Small intestine (tissue), 7 donors: ENCODE data around the gene MAML1. TPM values are rescaled to one million over a fixed set of nuclear protein-coding genes. Genes with fewer than 3 reads are reported as not detected.

Experiments used
- DNase-seq, 2 donors: peaks; one replicate each; pipeline versions ENCODE4 v3.0.0 to v3.0.0-alpha.2; 2013
- FAIRE-seq: peaks from 2 replicates; lab custom pipeline; 2012; peaks lifted over from hg19 to GRCh38; lab: Jason Lieb, UNC
- H3K27ac ChIP-seq, 3 donors: one replicate each; pipeline ENCODE4 v1.5.1; 2013; ENCODE audit warnings: low read length in 2 of 3, mild to moderate bottlenecking in 2 of 3, control low read depth in 1 of 3, inconsistent platforms in 1 of 3, low read depth in 1 of 3, moderate library complexity in 1 of 3
- H3K27me3 ChIP-seq, 3 donors: one replicate each; pipeline ENCODE4 v1.6.1; 2013; ENCODE audit warnings: low read length in 3 of 3, inconsistent platforms in 1 of 3; ENCODE audit not compliant: control insufficient read depth in 3 of 3, insufficient read depth in 3 of 3
- H3K36me3 ChIP-seq, 3 donors: one replicate each; pipeline ENCODE4 v1.6.1; 2013; ENCODE audit warnings: low read length in 3 of 3, inconsistent platforms in 1 of 3, low read depth in 1 of 3, mild to moderate bottlenecking in 1 of 3, moderate library complexity in 1 of 3; ENCODE audit not compliant: control insufficient read depth in 3 of 3, insufficient read depth in 2 of 3
- H3K4me1 ChIP-seq, 3 donors: one replicate each; pipeline ENCODE4 v1.6.1; 2013; ENCODE audit warnings: low read length in 2 of 3, inconsistent platforms in 1 of 3, low read depth in 1 of 3, mild to moderate bottlenecking in 1 of 3, moderate library complexity in 1 of 3; ENCODE audit not compliant: control insufficient read depth in 3 of 3, insufficient read depth in 2 of 3
- H3K4me3 ChIP-seq, 3 donors: one replicate each; pipeline ENCODE4 v1.5.1; 2013; ENCODE audit warnings: low read length in 3 of 3, control low read depth in 1 of 3, inconsistent platforms in 1 of 3, low read depth in 1 of 3, mild to moderate bottlenecking in 1 of 3, moderate library complexity in 1 of 3
- H3K9me3 ChIP-seq, 2 donors: one replicate each; pipeline ENCODE4 v1.6.1; 2013; ENCODE audit warnings: low read depth in 1 of 2, low read length in 1 of 2; ENCODE audit not compliant: control insufficient read depth in 2 of 2, insufficient read depth in 1 of 2
- WGBS, 3 donors: extraction: QIAGEN DNeasy Blood & Tissue Kit; methylation state at CpG; one replicate each; pipeline ENCODE4 v1.1.7; 2013; 5-methylcytosine and 5-hydroxymethylcytosine counted together
- polyA plus RNA-seq, 4 donors: library from polyadenylated mRNA; stranded (reverse) in 3 of 4; unstranded in 1 of 4; fragments of 200-250 nt in 3 of 4; fragments of 120-200 nt in 1 of 4; gene quantifications; one replicate each; pipeline versions ENCODE4 v1.2.1 to v1.2.3, GENCODE V29; 2013
- donor health status: healthy with polysubstance abuse.
- donor health status: control.
- donor health status: control.
- donor health status: Bipolar disorder and iron deficiency.
- donor health status: healthy.

Gene MAML1
- polyA plus RNA-seq, 4 donors = 6.2 to 28.8 (median 10.9) TPM

- peak; percentile 100 for DNase-seq
- no peak for FAIRE-seq
- Histone ChIP-seq H3K27ac (peak overlapping the region; percentile 91 to 99 (median 99)), H3K4me1 (peaks cover 5 to 15% (median 8%) of the 10 kb centered on the region in 3 donors), H3K27me3 (no peaks in the 10 kb centered on the region), H3K36me3 (peaks cover 0 to 20% (median 0%) of the 10 kb centered on the region in 3 donors), H3K4me3 (peak overlapping the region; percentile 63 to 98 (median 91)), H3K9me3 (no peaks in the 10 kb centered on the region)
- WGBS, 3 donors = 1 to 2% (median 1%) methylated on average over 54 to 72 of the region's 72 CpGs
Measured at GRCh38 chr5:179697993-179698934, 34.4 kb upstream of the MAML1 start.

DNA sequence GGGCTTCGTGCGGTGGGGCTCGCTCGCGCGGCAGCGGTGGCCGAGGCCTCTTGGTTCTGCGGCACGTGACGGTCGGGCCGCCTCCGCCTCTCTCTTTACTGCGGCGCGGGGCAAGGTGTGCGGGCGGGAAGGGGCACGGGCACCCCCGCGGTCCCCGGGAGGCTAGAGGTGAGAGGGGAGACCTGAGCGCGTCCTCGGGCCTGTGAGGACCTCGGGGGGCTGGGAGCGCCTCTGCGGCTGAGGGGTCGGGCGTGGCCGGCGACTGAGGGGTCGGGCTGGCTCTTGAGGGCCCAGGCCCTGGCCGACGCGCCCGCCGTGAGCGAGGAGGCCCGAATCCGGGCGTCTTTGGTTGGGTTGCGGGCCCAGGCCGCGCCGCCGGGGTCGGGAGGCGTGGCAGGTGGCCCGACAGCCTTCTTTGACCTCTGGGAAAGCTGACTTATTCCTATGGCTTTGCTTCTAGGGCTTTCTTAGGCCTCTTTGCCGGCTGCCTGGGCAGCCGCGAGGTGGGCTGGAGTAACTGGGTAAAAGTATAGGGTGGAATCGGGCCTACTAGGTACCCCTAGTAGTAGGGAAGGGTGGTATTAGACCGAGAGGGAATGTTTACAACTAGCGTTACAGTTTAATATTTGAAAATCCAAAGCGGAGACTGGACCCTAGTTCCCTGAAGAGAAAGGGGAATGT, 33.5 kb upstream of the MAML1 start, which contains the start of gene CANX:
Gene CANX, plus strand, starts transcription at position 33 of the 681 bp plus-strand sequence. CDS start 6,715 bp downstream, outside the sequence.
- H3K4me1 ChIP-seq = peaks cover 5 to 18% (median 8%) of the 10 kb centered on the region in 3 donors
- WGBS, 3 donors = 0% methylated on average over 38 to 58 of the region's 58 CpGs

DNA sequence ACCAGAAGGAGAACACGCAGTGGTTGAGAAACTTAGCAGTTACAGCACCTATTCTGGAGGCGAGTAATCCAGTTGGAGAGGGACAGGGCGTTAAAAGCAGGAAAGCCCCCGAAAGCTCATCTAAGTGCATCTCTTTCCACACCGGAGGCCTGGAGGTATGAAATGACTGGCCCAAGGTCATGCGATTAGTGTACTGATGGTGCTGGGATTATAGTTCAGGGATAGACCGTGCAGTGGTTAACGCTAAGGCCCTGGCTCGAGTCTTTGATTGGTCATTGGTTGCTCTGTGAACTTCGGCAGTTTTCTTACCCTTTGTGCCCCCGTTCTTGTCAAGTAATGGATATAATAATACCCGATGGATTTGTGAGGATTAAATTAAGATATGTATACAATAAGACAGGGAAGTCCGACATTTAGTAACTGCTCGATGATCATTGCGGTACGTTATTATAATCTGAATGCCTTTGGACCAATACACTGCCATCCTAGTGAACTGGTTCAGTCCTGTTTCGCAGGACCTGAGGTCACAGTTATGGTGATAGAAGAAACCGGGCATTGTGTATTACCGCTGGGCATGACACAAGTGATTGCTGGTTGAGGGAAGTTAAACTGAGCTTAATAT, 32.9 kb upstream of the MAML1 start:
- DNase-seq (peak; percentile 62 to 74), FAIRE-seq (no peak)
- no peaks in the 10 kb centered on the region for H3K9me3 ChIP-seq
- H3K4me1 ChIP-seq = peaks cover 5 to 18% (median 8%) of the 10 kb centered on the region in 3 donors
- H3K27me3 ChIP-seq = no peaks in the 10 kb centered on the region
- WGBS, 3 donors = 0 to 2% (median 1%) methylated on average over 19 of the region's 19 CpGs
- H3K4me3 ChIP-seq = peak overlapping the region; percentile 63 to 98 (median 91)
- H3K27ac ChIP-seq = peak overlapping the region; percentile 98 to 99 (median 98)
- peaks cover 0 to 26% (median 0%) of the 10 kb centered on the region in 3 donors for H3K36me3 ChIP-seq

More for the DNA sequence above, 33.5 kb upstream of the MAML1 start, which contains the start of gene CANX:
- no peaks in the 10 kb centered on the region for H3K9me3 ChIP-seq
- no peaks in the 10 kb centered on the region for H3K27me3 ChIP-seq
- DNase-seq (peak in 1 of 2 donors; percentile 37), FAIRE-seq (no peak)
- H3K36me3 ChIP-seq = peaks cover 0 to 22% (median 0%) of the 10 kb centered on the region in 3 donors
- peak within 1 kb of the TSS; percentile 98 to 99 (median 99) for H3K27ac ChIP-seq
- H3K4me3 ChIP-seq = peak within 1 kb of the TSS; percentile 63 to 98 (median 91)

DNA sequence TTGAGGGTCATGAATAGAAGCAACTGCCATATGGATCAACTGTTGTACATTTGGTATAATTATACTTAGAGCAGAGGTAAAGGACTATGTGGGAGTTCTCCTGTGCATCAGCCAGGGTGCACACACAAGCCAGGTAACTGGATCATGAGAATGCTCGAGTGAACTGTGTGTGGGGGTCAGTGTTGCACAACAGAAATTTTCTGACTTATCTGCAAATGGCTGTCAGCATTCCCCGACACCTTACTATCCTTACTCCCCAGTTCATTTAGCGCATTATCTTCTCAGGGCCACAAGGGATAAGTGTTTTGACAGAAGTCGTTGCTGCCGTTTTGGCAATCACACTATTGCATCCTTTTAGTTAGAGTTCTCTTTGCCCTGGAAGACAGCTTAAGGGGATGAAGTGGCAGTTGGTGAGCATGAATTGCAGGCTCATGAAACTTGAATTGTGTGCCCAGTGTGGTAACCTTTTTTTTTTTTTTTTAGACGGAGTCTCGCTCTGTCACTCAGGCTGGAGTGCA, 32.2 kb upstream of the MAML1 start:
- Histone ChIP-seq H3K36me3 (peaks cover 2 to 30% (median 2%) of the 10 kb centered on the region in 3 donors), H3K9me3 (no peaks in the 10 kb centered on the region), H3K27me3 (no peaks in the 10 kb centered on the region), H3K4me3 (peak overlapping the region in 2 of 3 donors; percentile 63 to 98), H3K4me1 (peaks cover 5 to 18% (median 8%) of the 10 kb centered on the region in 3 donors), H3K27ac (peak overlapping the region in 2 of 3 donors; percentile 52 to 98)
- peak in 1 of 2 donors; percentile 80 for DNase-seq
- no peak for FAIRE-seq
- 40 to 49% (median 41%) methylated on average over 7 of the region's 7 CpGs for WGBS, 3 donors

DNA sequence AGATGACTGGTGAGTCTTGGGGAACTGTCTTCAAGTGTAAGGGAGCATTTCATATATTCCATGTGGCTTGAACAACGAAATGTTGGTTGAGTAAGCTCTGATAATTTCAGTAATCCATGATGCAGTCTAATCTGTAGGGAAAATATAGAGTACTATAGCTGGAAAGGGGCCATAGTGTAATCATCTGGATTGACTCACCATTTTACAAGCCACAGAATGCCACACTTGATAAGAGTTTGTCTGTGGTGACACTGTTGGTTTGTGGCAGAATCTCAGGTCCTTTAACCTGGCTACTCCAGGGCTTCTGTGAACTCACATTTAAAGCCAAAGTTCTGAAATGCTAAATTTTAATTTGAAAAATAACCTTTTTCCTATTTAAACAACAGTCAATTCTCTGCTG, 16.3 kb upstream of the MAML1 start:
- Histone ChIP-seq H3K4me3 (no peak overlapping the region), H3K4me1 (no peaks in the 10 kb centered on the region), H3K27ac (peak overlapping the region in 1 of 3 donors; percentile 37), H3K27me3 (no peaks in the 10 kb centered on the region), H3K36me3 (peaks cover 10 to 73% (median 14%) of the 10 kb centered on the region in 3 donors), H3K9me3 (no peaks in the 10 kb centered on the region)
- WGBS, 3 donors = 15 to 71% (median 62%) methylated on average over 1 of the region's 1 CpG
- DNase-seq (peak in 1 of 2 donors; percentile 66), FAIRE-seq (no peak)

GRCh38 chr5:179720222-179720621, 12.4 kb upstream of the MAML1 start:
- DNase-seq (no peak), FAIRE-seq (no peak)
- H3K4me3 ChIP-seq = no peak overlapping the region
- no peaks in the 10 kb centered on the region for H3K27me3 ChIP-seq
- peaks cover 25 to 55% (median 30%) of the 10 kb centered on the region in 3 donors for H3K36me3 ChIP-seq
- WGBS, 3 donors = 81 to 92% (median 86%) methylated on average over 2 of the region's 2 CpGs
- H3K27ac ChIP-seq = no peak overlapping the region
- no peaks in the 10 kb centered on the region for H3K4me1 ChIP-seq
- H3K9me3 ChIP-seq = no peaks in the 10 kb centered on the region

DNA sequence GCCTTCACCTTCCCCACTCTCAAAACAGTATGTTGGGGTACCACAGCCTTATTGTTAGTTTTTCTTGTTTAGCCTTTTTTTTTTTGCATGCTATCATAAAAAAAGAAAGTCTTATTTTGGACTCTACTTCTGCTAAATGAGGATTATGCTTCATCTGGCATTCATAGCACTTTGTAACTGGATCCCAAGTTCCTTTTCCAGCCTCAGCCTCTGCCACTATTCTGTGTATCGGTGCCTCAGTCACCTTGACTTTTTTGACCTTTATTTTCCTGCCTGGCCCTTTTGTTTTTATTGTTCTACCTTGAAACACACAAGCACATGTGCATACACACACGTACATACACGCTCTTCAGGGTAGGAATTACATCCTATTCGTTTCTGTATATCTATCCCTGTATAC, 8.5 kb upstream of the MAML1 start:
- Histone ChIP-seq H3K27me3 (no peaks in the 10 kb centered on the region), H3K36me3 (peaks cover 34 to 50% (median 36%) of the 10 kb centered on the region in 3 donors), H3K4me3 (no peak overlapping the region), H3K4me1 (no peaks in the 10 kb centered on the region), H3K9me3 (no peaks in the 10 kb centered on the region), H3K27ac (no peak overlapping the region)
- whole genome bisulfite sequencing, 3 donors = 90 to 94% (median 91%) methylated on average over 4 of the region's 4 CpGs
- no peak for DNase-seq
- FAIRE-seq = no peak
